Endothelial cell of umbilical vein (primary cell): ENCODE results near the gene SH3GLB2. TPM values are rescaled to one million over a fixed set of nuclear protein-coding genes. Genes with fewer than 3 reads are reported as not detected.

Source experiments
- BruUV-seq: library from RNA; stranded (reverse); fragments of 400-500 nt; replicated peaks from 2 replicates; lab custom pipeline; 2021; lab: Mats Ljungman, UMichigan
- CTCF ChIA-PET: fragments of 300-600, 350-600 bp; sonication (Branson Sonifier 250); formaldehyde crosslinking; loops from one replicate; lab custom pipeline; 2021; ENCODE audit warnings: antibody characterized with exemption, inconsistent platforms; lab: Charles Lee
- POLR2A ChIA-PET: fragments of 300-600, 350-600 bp; sonication (Branson Sonifier 250); formaldehyde crosslinking; loops from one replicate; lab custom pipeline; 2021; ENCODE audit warnings: antibody characterized with exemption, inconsistent platforms; lab: Charles Lee
- DNase-seq: peaks from one replicate; pipeline ENCODE4 v3.0.0-alpha.2; 2011; ENCODE audit warnings: low read depth, low spot score
- FAIRE-seq: peaks from 2 replicates; lab custom pipeline; 2011; peaks lifted over from hg19 to GRCh38; lab: Jason Lieb, UNC
- H2AFZ ChIP-seq: 2 replicates; pipeline ENCODE4 v1.6.0; 2012; ENCODE audit warnings: low read depth, low read length, control low read depth, inconsistent platforms
- H3K27ac ChIP-seq: 2 replicates; pipeline ENCODE4 v1.5.1; 2011; ENCODE audit warnings: low read depth, mild to moderate bottlenecking, control low read depth, low read length, moderate library complexity; ENCODE audit not compliant: insufficient read depth
- H3K27me3 ChIP-seq, 2 experiments: 2 replicates each; pipeline versions ENCODE4 v1.6.0 to v1.6.1; 2011; ENCODE audit warnings: low read length in 2 of 2, mixed read lengths in 1 of 2; ENCODE audit not compliant: control insufficient read depth in 2 of 2, insufficient read depth in 2 of 2
- H3K36me3 ChIP-seq, 2 experiments: 2 replicates in 1 of 2; 3 replicates in 1 of 2; pipeline ENCODE4 v1.5.1; 2011; ENCODE audit warnings: low read length in 2 of 2, mild to moderate bottlenecking in 1 of 2, moderate library complexity in 1 of 2; ENCODE audit not compliant: control insufficient read depth in 2 of 2, insufficient read depth in 2 of 2; ENCODE audit errors: extremely low read depth in 1 of 2
- H3K4me1 ChIP-seq: 3 replicates; pipeline ENCODE4 v1.5.1; 2011; ENCODE audit warnings: mild to moderate bottlenecking, low read length; ENCODE audit not compliant: control insufficient read depth, insufficient read depth; ENCODE audit errors: extremely low read depth
- H3K4me2 ChIP-seq: 2 replicates; pipeline ENCODE4 v1.6.1; 2011; ENCODE audit warnings: low read length, control low read depth, mixed read lengths; ENCODE audit not compliant: insufficient read depth
- H3K4me3 ChIP-seq, 3 experiments: fragments of 200-600 bp in 1 of 3; sonication (generic), shearing (Covaris generic) in 1 of 3; replicated peaks in 1 of 3; 2 replicates each; pipeline ENCODE4 v1.5.1; 2011 to 2016; ENCODE audit warnings: control low read depth in 3 of 3, low read length in 3 of 3, mild to moderate bottlenecking in 2 of 3, inconsistent platforms in 1 of 3, low read depth in 1 of 3, moderate library complexity in 1 of 3; ENCODE audit not compliant: insufficient read depth in 1 of 3
- H3K79me2 ChIP-seq: 2 replicates; pipeline ENCODE4 v1.6.0; 2012; ENCODE audit warnings: low read length, inconsistent platforms; ENCODE audit not compliant: control insufficient read depth, insufficient read depth
- H3K9ac ChIP-seq: replicated peaks from 2 replicates; pipeline ENCODE3; 2011; ENCODE audit warnings: low read length, control low read depth; ENCODE audit not compliant: insufficient read depth; ENCODE audit errors: extremely low read depth
- H3K9me1 ChIP-seq: replicated peaks from 3 replicates; pipeline ENCODE4 v1.6.0; 2011; ENCODE audit warnings: mild to moderate bottlenecking, low read length; ENCODE audit not compliant: control insufficient read depth, insufficient read depth; ENCODE audit errors: extremely low read depth
- H3K9me3 ChIP-seq: replicated peaks from 2 replicates; pipeline ENCODE4 v1.5.1; 2012; ENCODE audit warnings: low read length, inconsistent platforms; ENCODE audit not compliant: control insufficient read depth, insufficient read depth
- H4K20me1 ChIP-seq: replicated peaks from 2 replicates; pipeline ENCODE3; 2011; ENCODE audit warnings: mild to moderate bottlenecking, low read length; ENCODE audit not compliant: control insufficient read depth, insufficient read depth; ENCODE audit errors: extremely low read depth
- CTCF ChIP-seq, 2 donors: IDR thresholded peaks; 1 replicate in 1 of 2; 2 replicates in 1 of 2; pipeline ENCODE4 v1.5.1; 2011; ENCODE audit warnings: low read length in 2 of 2, mild to moderate bottlenecking in 2 of 2, moderate library complexity in 2 of 2, control low read depth in 1 of 2, inconsistent platforms in 1 of 2, low read depth in 1 of 2; ENCODE audit not compliant: insufficient read depth in 1 of 2; ENCODE audit errors: extremely low read depth in 1 of 2
- EZH2 ChIP-seq: IDR thresholded peaks from 2 replicates; pipeline ENCODE4 v1.6.1; 2012; ENCODE audit warnings: borderline replicate concordance, low read depth, mild to moderate bottlenecking, moderate library complexity, low read length, inconsistent platforms; ENCODE audit not compliant: severe bottlenecking
- FOS ChIP-seq: IDR thresholded peaks from 2 replicates; pipeline ENCODE4 v1.6.1; 2011; ENCODE audit warnings: mild to moderate bottlenecking, low read length, moderate library complexity, borderline replicate concordance; ENCODE audit not compliant: insufficient read depth
- GATA2 ChIP-seq: IDR thresholded peaks from 2 replicates; pipeline ENCODE4 v1.7.0; 2011; ENCODE audit warnings: low read depth, mild to moderate bottlenecking, moderate library complexity, mixed read lengths, low read length; ENCODE audit not compliant: insufficient read length, insufficient read depth
- JUN ChIP-seq: IDR thresholded peaks from 2 replicates; pipeline ENCODE4 v1.6.1; 2011; ENCODE audit warnings: borderline replicate concordance, low read depth; ENCODE audit not compliant: insufficient read length, insufficient read depth
- MAX ChIP-seq: IDR thresholded peaks from 2 replicates; pipeline ENCODE4 v1.6.1; 2011; ENCODE audit not compliant: insufficient read depth, insufficient read length
- MYC ChIP-seq: IDR thresholded peaks from one replicate; pipeline ENCODE4 v1.6.1; 2011; ENCODE audit warnings: mild to moderate bottlenecking, low read depth, low read length
- POLR2A ChIP-seq: IDR thresholded peaks from 2 replicates; pipeline ENCODE4 v1.6.1; 2012; ENCODE audit warnings: low read depth, mild to moderate bottlenecking, control low read depth, low read length
- POLR2AphosphoS5 ChIP-seq: IDR thresholded peaks from 2 replicates; pipeline ENCODE4 v1.6.1; 2012; ENCODE audit warnings: low read depth, mild to moderate bottlenecking, control low read depth, low read length, moderate library complexity; ENCODE audit not compliant: insufficient read depth
- dilution Hi-C: fragments of 300-500 bp; cut with MboI; formaldehyde crosslinking; loops from one replicate; pipeline ENCODE4 v1.15.0; 2019; ENCODE audit warnings: low sequenced_read_pairs; ENCODE audit not compliant: extremely low pct_ligation_motif_present
- intact Hi-C: fragments of 100-400 bp; cut with micrococcal nuclease; formaldehyde crosslinking; loops from one replicate; pipeline ENCODE4 v1.10.0; 2022
- polyA plus RNA-seq, 4 experiments: library from polyadenylated mRNA; depleted of rRNA in 3 of 4; stranded (reverse) in 3 of 4; unstranded in 1 of 4; fragments of >200 nt; gene quantifications; 2 replicates each; pipeline versions ENCODE4 v1.2.1 to v1.2.3, GENCODE V29; 2011 to 2012; ENCODE audit warnings: missing spikeins in 1 of 4
- total RNA-seq: library from RNA; stranded (reverse); gene quantifications from 2 replicates; pipeline ENCODE4 v1.2.3, GENCODE V29; 2021

The SH3GLB2 gene
- total and polyA plus RNA-seq, 2 donors (not counting 3 experiments of a cell fraction or from before 2014, with no cell fraction given): 58.8 to 77.5 TPM

- no peak overlapping the region for H3K27ac ChIP-seq
- POLR2A ChIA-PET: no interaction called here
- peaks cover 21 to 72% of the 10 kb centered on the region in 2 experiments for H3K36me3 ChIP-seq
- no peak for FAIRE-seq
- CTCF ChIA-PET: interaction anchor here (1.2 kb wide), 1 partner anchor 180 kb away, joined by 3 read pairs; the partner anchor contains the start of gene ENDOG
- no peak for DNase-seq
- dilution Hi-C loops (no loop called here), intact Hi-C loops (loop anchor here (2.0 kb wide), 1 partner anchor 24 kb away; no protein-coding TSS in a partner anchor)
- no peaks in the 10 kb centered on the region for H3K27me3 ChIP-seq
- no peaks in the 10 kb centered on the region for H3K9me1 ChIP-seq
- H3K4me2 ChIP-seq: no peak overlapping the region
- H3K4me1 ChIP-seq: no peaks in the 10 kb centered on the region
- H3K9ac ChIP-seq: no peak overlapping the region
- no TSS peak for BruUV-seq
- no peak overlapping the region for H3K4me3 ChIP-seq
- no peak overlapping the region for H2AFZ ChIP-seq
- no peaks in the 10 kb centered on the region for H3K9me3 ChIP-seq
- TF ChIP-seq FOS (no peak), GATA2 (no peak)
- no peaks in the 10 kb centered on the region for H4K20me1 ChIP-seq
- no peaks in the 10 kb centered on the region for H3K79me2 ChIP-seq
These were observed 29.7 kb downstream of the SH3GLB2 start for GRCh38 chr9:128998462-128998861.

GRCh38 chr9:128995791-128996190, 32.3 kb downstream of the SH3GLB2 start:
- no peaks in the 10 kb centered on the region for H3K27me3 ChIP-seq
- no peak for TF ChIP-seq GATA2
- TF ChIP-seq JUN: no peak
- no peak for TF ChIP-seq MYC
- no peak for TF ChIP-seq POLR2A
- no peak for TF ChIP-seq FOS
- no peak for TF ChIP-seq CTCF (IDR thresholded peaks at IDR 0.05; ENCODE audit: extremely low read depth in 1 of 2, insufficient read depth in 1 of 2, low read depth in 1 of 2, low read length in 2 of 2)
- TF ChIP-seq POLR2AphosphoS5: no peak
- TF ChIP-seq EZH2: no peak
- TF ChIP-seq MAX: no peak
- ChIA-PET CTCF (interaction anchor here (0.9 to 1.3 kb wide), 2 partner anchors 10 to 32 kb away, joined by 3 to 6 read pairs; partner anchors contain the start of gene SH3GLB2), POLR2A (no interaction called here)
- no peak overlapping the region for H3K4me3 ChIP-seq
- FAIRE-seq (no peak), DNase-seq (no peak)
- intact Hi-C loops (no loop called here), dilution Hi-C loops (no loop called here)
- no peak overlapping the region for H2AFZ ChIP-seq
- no peaks in the 10 kb centered on the region for H3K4me1 ChIP-seq
- no peaks in the 10 kb centered on the region for H3K9me1 ChIP-seq
- H3K79me2 ChIP-seq: no peaks in the 10 kb centered on the region
- no peak overlapping the region for H3K27ac ChIP-seq
- no peaks in the 10 kb centered on the region for H3K9me3 ChIP-seq
- no TSS peak for BruUV-seq
- H3K9ac ChIP-seq: no peak overlapping the region
- no peaks in the 10 kb centered on the region for H4K20me1 ChIP-seq
- H3K4me2 ChIP-seq: no peak overlapping the region
- peaks cover 23 to 53% of the 10 kb centered on the region in 2 experiments for H3K36me3 ChIP-seq
